H9 (cell line): ENCODE data around the gene FADS1. TPM values are rescaled to one million over a fixed set of nuclear protein-coding genes. Genes with fewer than 3 reads are reported as not detected.

ENCODE experiments used
- DNase-seq: peaks from one replicate; pipeline ENCODE4 v3.0.0-alpha.2; 2017
- H2AFZ ChIP-seq: one replicate; pipeline ENCODE4 v1.6.1; 2013; ENCODE audit warnings: mild to moderate bottlenecking, low read length, control low read depth, moderate library complexity
- H2AK5ac ChIP-seq: 2 replicates; pipeline ENCODE4 v1.6.1; 2013; ENCODE audit warnings: low read length, control low read depth, mixed read lengths; ENCODE audit not compliant: insufficient read length
- H2BK120ac ChIP-seq: one replicate; pipeline ENCODE4 v1.6.1; 2013; ENCODE audit warnings: low read depth, mild to moderate bottlenecking, low read length, control low read depth, inconsistent platforms; ENCODE audit not compliant: poor library complexity, severe bottlenecking
- H2BK12ac ChIP-seq: 2 replicates; pipeline ENCODE4 v1.6.1; 2013; ENCODE audit warnings: low read length, control low read depth, mixed read lengths, low read depth; ENCODE audit not compliant: insufficient read length
- H2BK15ac ChIP-seq: 2 replicates; pipeline ENCODE4 v1.6.1; 2013; ENCODE audit warnings: low read depth, low read length, control low read depth
- H2BK20ac ChIP-seq: one replicate; pipeline ENCODE4 v1.6.1; 2013; ENCODE audit warnings: low read depth, mild to moderate bottlenecking, low read length, control low read depth, inconsistent platforms; ENCODE audit not compliant: poor library complexity, severe bottlenecking
- H2BK5ac ChIP-seq: 2 replicates; pipeline ENCODE4 v1.6.1; 2013; ENCODE audit warnings: low read length, control low read depth, mixed read lengths; ENCODE audit not compliant: insufficient read length
- H3K14ac ChIP-seq: 2 replicates; pipeline ENCODE4 v1.6.1; 2013; ENCODE audit warnings: low read length, control low read depth; ENCODE audit not compliant: insufficient read depth
- H3K18ac ChIP-seq: 2 replicates; pipeline ENCODE4 v1.6.1; 2013; ENCODE audit warnings: low read depth, mild to moderate bottlenecking, mixed read lengths, low read length, control low read depth; ENCODE audit not compliant: insufficient read length
- H3K23ac ChIP-seq: 2 replicates; pipeline ENCODE4 v1.6.1; 2013; ENCODE audit warnings: low read length, control low read depth, mixed read lengths, low read depth; ENCODE audit not compliant: insufficient read length
- H3K23me2 ChIP-seq: 2 replicates; pipeline ENCODE4 v1.6.1; 2013; ENCODE audit warnings: low read depth, mild to moderate bottlenecking, mixed read lengths, low read length, control low read depth; ENCODE audit not compliant: insufficient read length, poor library complexity, severe bottlenecking
- H3K27ac ChIP-seq: 2 replicates; pipeline ENCODE4 v1.5.1; 2013; ENCODE audit warnings: low read length, control low read depth, mixed read lengths, low read depth; ENCODE audit not compliant: insufficient read length
- H3K27me3 ChIP-seq: 2 replicates; pipeline ENCODE4 v1.6.1; 2013; ENCODE audit warnings: low read length, control low read depth, inconsistent platforms; ENCODE audit not compliant: insufficient read depth
- H3K4ac ChIP-seq: 2 replicates; pipeline ENCODE4 v1.6.1; 2013; ENCODE audit warnings: low read depth, mild to moderate bottlenecking, control low read depth, inconsistent platforms, low read length, moderate library complexity
- H3K4me1 ChIP-seq: 2 replicates; pipeline ENCODE4 v1.6.1; 2013; ENCODE audit warnings: low read length, control low read depth, inconsistent platforms; ENCODE audit not compliant: insufficient read depth
- H3K4me2 ChIP-seq: 2 replicates; pipeline ENCODE4 v1.6.1; 2013; ENCODE audit warnings: low read length, control low read depth, mixed read lengths; ENCODE audit not compliant: insufficient read length, insufficient read depth
- H3K56ac ChIP-seq: 2 replicates; pipeline ENCODE4 v1.6.1; 2013; ENCODE audit warnings: low read depth, mild to moderate bottlenecking, mixed read lengths, low read length, control low read depth; ENCODE audit not compliant: insufficient read length
- H3K79me1 ChIP-seq: 2 replicates; pipeline ENCODE4 v1.6.1; 2013; ENCODE audit warnings: low read depth, mild to moderate bottlenecking, moderate library complexity, low read length, control low read depth, inconsistent platforms; ENCODE audit not compliant: insufficient read depth, poor library complexity, severe bottlenecking
- H3K79me2 ChIP-seq: 2 replicates; pipeline ENCODE4 v1.6.1; 2013; ENCODE audit warnings: low read length, control low read depth, inconsistent platforms; ENCODE audit not compliant: insufficient read depth
- H3K9ac ChIP-seq: 2 replicates; pipeline ENCODE4 v1.6.1; 2013; ENCODE audit warnings: low read length, control low read depth, mixed read lengths; ENCODE audit not compliant: insufficient read length; ENCODE audit errors: extremely low read depth
- H3K9me3 ChIP-seq: one replicate; pipeline ENCODE4 v1.6.1; 2013; ENCODE audit warnings: low read depth, low read length, inconsistent platforms; ENCODE audit not compliant: control insufficient read depth
- H3T11ph ChIP-seq: one replicate; pipeline ENCODE4 v1.6.1; 2013; ENCODE audit warnings: mild to moderate bottlenecking, low read length, control low read depth, inconsistent platforms
- H4K20me1 ChIP-seq: one replicate; pipeline ENCODE4 v1.6.1; 2013; ENCODE audit not compliant: control insufficient read depth, insufficient read length, insufficient read depth
- H4K5ac ChIP-seq: 2 replicates; pipeline ENCODE4 v1.6.1; 2013; ENCODE audit warnings: low read depth, mild to moderate bottlenecking, mixed read lengths, low read length, control low read depth; ENCODE audit not compliant: insufficient read length
- H4K8ac ChIP-seq: replicated peaks from 2 replicates; pipeline ENCODE4 v1.6.1; 2013; ENCODE audit warnings: low read length, control low read depth, mixed read lengths, low read depth; ENCODE audit not compliant: insufficient read length
- H4K91ac ChIP-seq: 2 replicates; pipeline ENCODE4 v1.6.1; 2013; ENCODE audit warnings: low read depth, mild to moderate bottlenecking, moderate library complexity, mixed read lengths, low read length, control low read depth; ENCODE audit not compliant: insufficient read length
- H3K27ac Mint-ChIP-seq, 3 experiments: 2 replicates in 2 of 3; 3 replicates in 1 of 3; pipeline ENCODE4 v1.8.0; 2020 to 2021; ENCODE audit warnings: mixed read lengths in 3 of 3, mild to moderate bottlenecking in 1 of 3, moderate library complexity in 1 of 3
- H3K27me3 Mint-ChIP-seq: 2 replicates; pipeline ENCODE4 v1.8.0; 2021; ENCODE audit warnings: low read depth, mild to moderate bottlenecking, moderate library complexity, mixed read lengths
- H3K36me3 Mint-ChIP-seq, 3 experiments: 2 replicates in 2 of 3; 3 replicates in 1 of 3; pipeline ENCODE4 v1.8.0; 2020 to 2021; ENCODE audit warnings: low read depth in 3 of 3, mixed read lengths in 3 of 3; ENCODE audit not compliant: insufficient read depth in 1 of 3
- H3K4me1 Mint-ChIP-seq, 2 experiments: 2 replicates each; pipeline ENCODE4 v1.8.0; 2020; ENCODE audit warnings: mixed read lengths in 2 of 2
- H3K4me3 Mint-ChIP-seq, 2 experiments: 2 replicates in 1 of 2; 3 replicates in 1 of 2; pipeline ENCODE4 v1.8.0; 2020 to 2021; ENCODE audit warnings: mild to moderate bottlenecking in 2 of 2, mixed read lengths in 2 of 2, moderate library complexity in 1 of 2
- H3K9me3 Mint-ChIP-seq, 2 experiments: 2 replicates in 1 of 2; 3 replicates in 1 of 2; pipeline ENCODE4 v1.8.0; 2020; ENCODE audit warnings: mild to moderate bottlenecking in 2 of 2, mixed read lengths in 2 of 2, moderate library complexity in 1 of 2
- WGBS: extraction: QIAGEN DNeasy Blood & Tissue Kit; methylation state at CpG from one replicate; pipeline ENCODE4 v1.1.7; 2013; ENCODE audit warnings: missing lambda C conversion rate, low lambda C conversion rate, mixed read lengths; ENCODE audit not compliant: insufficient read length; ENCODE audit errors: extremely low coverage; 5-methylcytosine and 5-hydroxymethylcytosine counted together
- total RNA-seq: library from RNA; stranded (reverse); gene quantifications from 2 replicates; pipeline ENCODE4 v1.2.1, GENCODE V29; 2021
- TF ChIP-seq, protein P1 (sequence below): fragments of 200-600 bp; sonication (generic); conservative IDR thresholded peaks from 3 replicates; pipeline ENCODE4 v1.8.0; 2021; ENCODE audit warnings: antibody characterized with exemption, mild to moderate bottlenecking

FADS1 gene
- total RNA-seq, 1 experiment from 2014 or later, result 125 TPM

DNA sequence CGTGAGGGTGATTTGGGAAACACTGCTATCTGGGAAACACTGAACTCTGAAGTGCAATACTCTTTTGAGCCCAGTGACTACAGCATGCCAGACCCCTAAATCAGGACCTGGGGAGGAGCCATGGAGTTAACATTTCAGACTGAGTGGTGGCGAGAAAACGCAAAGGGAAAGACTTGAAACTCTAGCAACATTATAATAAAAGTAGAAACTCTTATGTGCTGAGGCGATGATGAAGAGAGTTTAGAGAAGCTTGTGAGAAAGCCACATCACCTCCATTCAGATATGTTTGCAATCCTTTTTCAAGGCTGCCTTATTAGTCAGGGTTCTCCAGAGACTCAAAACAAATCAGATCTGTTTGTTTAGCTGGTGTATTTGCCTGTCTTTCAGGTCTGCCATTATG, 22.2 kb downstream of the FADS1 start:
- Mint-ChIP-seq H3K9me3 (no peaks in the 10 kb centered on the region), H3K27me3 (no peaks in the 10 kb centered on the region; the same call in 1 of the 2 replicates), H3K36me3 (peaks cover 27 to 62% (median 49%) of the 10 kb centered on the region in 3 experiments), H3K27ac (peak overlapping the region in 2 of 3 experiments; percentile 22 to 40; a peak in 2 of 7 replicates), H3K4me1 (peaks cover 20 to 26% of the 10 kb centered on the region in 2 experiments), H3K4me3 (peak overlapping the region; percentile 5 to 29; a peak in 1 of 5 replicates)
- Histone ChIP-seq H3K4me2 (no peak overlapping the region), H4K8ac (no peak overlapping the region), H4K20me1 (peaks cover 2% of the 10 kb centered on the region), H2BK12ac (no peak overlapping the region), H3K56ac (no peak overlapping the region), H3K23ac (no peak overlapping the region), H3K4me1 (no peaks in the 10 kb centered on the region), H4K5ac (no peak overlapping the region), H3K18ac (no peak overlapping the region), H4K91ac (no peak overlapping the region), H3K14ac (no peak overlapping the region), H2BK15ac (no peak overlapping the region), H3T11ph (no peak overlapping the region), H3K23me2 (peaks cover 3% of the 10 kb centered on the region), H2AFZ (no peak overlapping the region), H2BK20ac (no peak overlapping the region), H3K9me3 (no peaks in the 10 kb centered on the region), H2BK120ac (no peak overlapping the region), H2BK5ac (no peak overlapping the region), H3K27ac (no peak overlapping the region), H3K9ac (peak overlapping the region; percentile 26), H3K79me2 (peaks cover 16% of the 10 kb centered on the region; the same call in 1 of the 2 replicates), H3K79me1 (peaks cover 5% of the 10 kb centered on the region), H3K27me3 (no peaks in the 10 kb centered on the region), H2AK5ac (no peak overlapping the region), H3K4ac (no peak overlapping the region)
- 100% methylated on average over 1 of the region's 4 CpGs for WGBS
- TF ChIP-seq, protein P1, sequence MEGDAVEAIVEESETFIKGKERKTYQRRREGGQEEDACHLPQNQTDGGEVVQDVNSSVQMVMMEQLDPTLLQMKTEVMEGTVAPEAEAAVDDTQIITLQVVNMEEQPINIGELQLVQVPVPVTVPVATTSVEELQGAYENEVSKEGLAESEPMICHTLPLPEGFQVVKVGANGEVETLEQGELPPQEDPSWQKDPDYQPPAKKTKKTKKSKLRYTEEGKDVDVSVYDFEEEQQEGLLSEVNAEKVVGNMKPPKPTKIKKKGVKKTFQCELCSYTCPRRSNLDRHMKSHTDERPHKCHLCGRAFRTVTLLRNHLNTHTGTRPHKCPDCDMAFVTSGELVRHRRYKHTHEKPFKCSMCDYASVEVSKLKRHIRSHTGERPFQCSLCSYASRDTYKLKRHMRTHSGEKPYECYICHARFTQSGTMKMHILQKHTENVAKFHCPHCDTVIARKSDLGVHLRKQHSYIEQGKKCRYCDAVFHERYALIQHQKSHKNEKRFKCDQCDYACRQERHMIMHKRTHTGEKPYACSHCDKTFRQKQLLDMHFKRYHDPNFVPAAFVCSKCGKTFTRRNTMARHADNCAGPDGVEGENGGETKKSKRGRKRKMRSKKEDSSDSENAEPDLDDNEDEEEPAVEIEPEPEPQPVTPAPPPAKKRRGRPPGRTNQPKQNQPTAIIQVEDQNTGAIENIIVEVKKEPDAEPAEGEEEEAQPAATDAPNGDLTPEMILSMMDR, result no peak
- DNase-seq, result no peak
